Lung (tissue), 12 donors: ENCODE measurements around the gene PRKN. TPM values are rescaled to one million over a fixed set of nuclear protein-coding genes. Genes with fewer than 3 reads are reported as not detected.

Experiments
- ATAC-seq: fragments of 200-7000 bp; cut with Tn5 transposase; one replicate; pipeline ENCODE4 v1.9.1; 2020; ENCODE audit warnings: moderate number of reproducible peaks; ENCODE audit not compliant: insufficient read depth, low FRiP score
- DNase-seq, 3 donors: peaks; one replicate each; pipeline ENCODE4 v3.0.0-alpha.2; 2013 to 2017
- H3K27ac ChIP-seq, 2 donors: one replicate each; pipeline ENCODE4 v1.5.1; 2013; ENCODE audit warnings: mild to moderate bottlenecking in 2 of 2, moderate library complexity in 2 of 2, control low read depth in 1 of 2, inconsistent platforms in 1 of 2, low read depth in 1 of 2, low read length in 1 of 2
- H3K27me3 ChIP-seq, 3 donors: one replicate each; pipeline ENCODE4 v1.5.1; 2013; ENCODE audit warnings: low read length in 2 of 3; ENCODE audit not compliant: control insufficient read depth in 3 of 3, insufficient read depth in 3 of 3
- H3K36me3 ChIP-seq, 4 donors: one replicate each; pipeline ENCODE4 v1.5.1; 2013; ENCODE audit warnings: low read length in 4 of 4, mild to moderate bottlenecking in 1 of 4, moderate library complexity in 1 of 4; ENCODE audit not compliant: control insufficient read depth in 4 of 4, insufficient read depth in 4 of 4
- H3K4me1 ChIP-seq, 5 donors: one replicate each; pipeline ENCODE4 v1.5.1; 2013; ENCODE audit warnings: low read length in 5 of 5, mild to moderate bottlenecking in 2 of 5, moderate library complexity in 1 of 5; ENCODE audit not compliant: control insufficient read depth in 5 of 5, insufficient read depth in 5 of 5
- H3K4me3 ChIP-seq: one replicate; pipeline ENCODE4 v1.5.1; 2013; ENCODE audit warnings: mild to moderate bottlenecking, control low read depth, moderate library complexity
- H3K9ac ChIP-seq, 2 donors: one replicate each; pipeline ENCODE4 v1.5.1; 2013; ENCODE audit warnings: low read length in 2 of 2, control low read depth in 1 of 2; ENCODE audit not compliant: insufficient read depth in 1 of 2
- H3K9me3 ChIP-seq, 4 donors: one replicate each; pipeline ENCODE4 v1.5.1; 2013; ENCODE audit warnings: low read length in 3 of 4, mild to moderate bottlenecking in 1 of 4, moderate library complexity in 1 of 4; ENCODE audit not compliant: control insufficient read depth in 4 of 4, insufficient read depth in 3 of 4
- CTCF ChIP-seq: IDR thresholded peaks from 2 replicates; pipeline ENCODE4 v1.5.1; 2012; ENCODE audit warnings: mild to moderate bottlenecking; ENCODE audit errors: control extremely low read depth, extremely low read depth
- WGBS, 2 donors: extraction: QIAGEN DNeasy Blood & Tissue Kit; methylation state at CpG; one replicate each; pipeline ENCODE4 v1.1.7; 2013; 5-methylcytosine and 5-hydroxymethylcytosine counted together
- polyA plus RNA-seq, 2 donors: library from polyadenylated mRNA; stranded (reverse); fragments of 200-250 nt; gene quantifications; one replicate each; pipeline ENCODE4 v1.2.1, GENCODE V29; 2013
- total RNA-seq, 2 donors: library from RNA; depleted of rRNA in 1 of 2; stranded (reverse); fragments of >200 nt in 1 of 2; gene quantifications; one replicate each; pipeline ENCODE4 v1.2.1, GENCODE V29; 2014 to 2021
- donor health status: control.
- donor health status: control.
- donor health status: Bipolar disorder and iron deficiency.
- donor health status: healthy.
- donor health status: DM: yes; HTN: yes; CAD: no.

Gene PRKN
- total and polyA plus RNA-seq, 4 donors, result 0.27 to 11.2 (median 3.1) TPM

- no peak overlapping the region for H3K4me3 ChIP-seq
- H3K4me1 ChIP-seq, result no peaks in the 10 kb centered on the region
- no peaks in the 10 kb centered on the region for H3K9me3 ChIP-seq
- no peak for ATAC-seq
- no peaks in the 10 kb centered on the region for H3K36me3 ChIP-seq
- no peaks in the 10 kb centered on the region for H3K27me3 ChIP-seq
- DNase-seq, result no peak
- H3K9ac ChIP-seq, result no peak overlapping the region
- H3K27ac ChIP-seq, result no peak overlapping the region
- no peak for TF ChIP-seq CTCF
Measured at GRCh38 chr6:162751211-162751859, 23.8 kb upstream of the PRKN start.

- 50 to 58% methylated on average over 3 of the region's 3 CpGs for WGBS, 2 donors
Measured at GRCh38 chr6:162750776-162751175, 23.2 kb upstream of the PRKN start.

GRCh38 chr6:162736961-162737360 lies 9.4 kb upstream of the PRKN start:
- Histone ChIP-seq H3K9me3 (no peaks in the 10 kb centered on the region), H3K36me3 (no peaks in the 10 kb centered on the region), H3K9ac (no peak overlapping the region), H3K4me3 (no peak overlapping the region), H3K27me3 (no peaks in the 10 kb centered on the region), H3K27ac (no peak overlapping the region), H3K4me1 (peaks cover 0 to 4% (median 0%) of the 10 kb centered on the region in 5 donors)
- ATAC-seq (no peak), DNase-seq (no peak)
- WGBS, 2 donors, result 50 to 65% methylated on average over 1 of the region's 1 CpG
- no peak for TF ChIP-seq CTCF

More at GRCh38 chr6:162750776-162751175, 23.2 kb upstream of the PRKN start:
- Histone ChIP-seq H3K36me3 (no peaks in the 10 kb centered on the region), H3K27ac (no peak overlapping the region), H3K27me3 (no peaks in the 10 kb centered on the region), H3K4me1 (no peaks in the 10 kb centered on the region), H3K9ac (no peak overlapping the region), H3K9me3 (no peaks in the 10 kb centered on the region), H3K4me3 (no peak overlapping the region)
- DNase-seq, result peak in 1 of 3 donors; percentile 11
- TF ChIP-seq CTCF, result no peak
- no peak for ATAC-seq

GRCh38 chr6:162733489-162733888 lies 5.9 kb upstream of the PRKN start:
- Histone ChIP-seq H3K27me3 (no peaks in the 10 kb centered on the region), H3K4me3 (no peak overlapping the region), H3K27ac (no peak overlapping the region), H3K4me1 (peaks cover 0 to 6% (median 0%) of the 10 kb centered on the region in 5 donors), H3K9ac (no peak overlapping the region), H3K9me3 (no peaks in the 10 kb centered on the region), H3K36me3 (no peaks in the 10 kb centered on the region)
- DNase-seq (no peak), ATAC-seq (no peak)
- TF ChIP-seq CTCF, result no peak
- 54 to 67% methylated on average over 4 of the region's 4 CpGs for WGBS, 2 donors
